Measurements from ENCODE around the gene MANSC4. TPM values are rescaled to one million over a fixed set of nuclear protein-coding genes. Genes with fewer than 3 reads are reported as not detected.

MANSC4 gene
- total and polyA plus RNA-seq, 11 donors = not detected

DNA sequence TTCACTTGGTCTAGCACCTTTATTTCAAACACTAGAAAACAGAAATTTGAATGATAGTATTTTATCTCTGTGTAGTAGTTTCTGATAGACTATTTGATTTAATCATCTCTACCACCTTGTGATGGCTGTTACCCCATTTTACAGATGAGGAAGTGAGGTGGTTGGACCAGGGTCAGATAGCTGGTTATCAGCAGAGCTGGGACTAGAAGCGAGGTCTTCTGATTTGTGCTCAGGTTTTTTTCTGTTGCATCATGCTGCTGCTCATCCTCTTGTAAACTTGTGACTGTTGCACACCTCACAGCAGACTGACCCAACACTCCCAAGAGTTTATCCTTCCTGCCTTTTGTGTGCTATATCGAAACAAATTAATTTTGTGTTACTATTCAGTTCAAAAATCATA is 10.1 kb upstream of the MANSC4 start:
- DNase-seq (no peak), ATAC-seq (no peak)
- 92 to 97% (median 96%) methylated on average over 2 of the region's 2 CpGs for whole genome bisulfite sequencing, 4 donors
- intact Hi-C loops (cut with DNase I) = no loop called here
- TF ChIP-seq POLR2A (IDR thresholded peaks at IDR 0.05) = no peak
- TF ChIP-seq, protein P1, sequence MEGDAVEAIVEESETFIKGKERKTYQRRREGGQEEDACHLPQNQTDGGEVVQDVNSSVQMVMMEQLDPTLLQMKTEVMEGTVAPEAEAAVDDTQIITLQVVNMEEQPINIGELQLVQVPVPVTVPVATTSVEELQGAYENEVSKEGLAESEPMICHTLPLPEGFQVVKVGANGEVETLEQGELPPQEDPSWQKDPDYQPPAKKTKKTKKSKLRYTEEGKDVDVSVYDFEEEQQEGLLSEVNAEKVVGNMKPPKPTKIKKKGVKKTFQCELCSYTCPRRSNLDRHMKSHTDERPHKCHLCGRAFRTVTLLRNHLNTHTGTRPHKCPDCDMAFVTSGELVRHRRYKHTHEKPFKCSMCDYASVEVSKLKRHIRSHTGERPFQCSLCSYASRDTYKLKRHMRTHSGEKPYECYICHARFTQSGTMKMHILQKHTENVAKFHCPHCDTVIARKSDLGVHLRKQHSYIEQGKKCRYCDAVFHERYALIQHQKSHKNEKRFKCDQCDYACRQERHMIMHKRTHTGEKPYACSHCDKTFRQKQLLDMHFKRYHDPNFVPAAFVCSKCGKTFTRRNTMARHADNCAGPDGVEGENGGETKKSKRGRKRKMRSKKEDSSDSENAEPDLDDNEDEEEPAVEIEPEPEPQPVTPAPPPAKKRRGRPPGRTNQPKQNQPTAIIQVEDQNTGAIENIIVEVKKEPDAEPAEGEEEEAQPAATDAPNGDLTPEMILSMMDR (IDR thresholded peaks at IDR 0.05) = no peak
- H3K4me3 ChIP-seq = no peak overlapping the region
- H3K27ac ChIP-seq = peak overlapping the region in 1 of 12 donors; percentile 18
- peaks cover 0 to 49% (median 41%) of the 10 kb centered on the region in 9 donors for H3K36me3 ChIP-seq
- no peaks in the 10 kb centered on the region for H3K27me3 ChIP-seq
- H3K4me1 ChIP-seq = peaks cover 0 to 13% (median 0%) of the 10 kb centered on the region in 12 donors
- H3K9me3 ChIP-seq = no peaks in the 10 kb centered on the region

DNA sequence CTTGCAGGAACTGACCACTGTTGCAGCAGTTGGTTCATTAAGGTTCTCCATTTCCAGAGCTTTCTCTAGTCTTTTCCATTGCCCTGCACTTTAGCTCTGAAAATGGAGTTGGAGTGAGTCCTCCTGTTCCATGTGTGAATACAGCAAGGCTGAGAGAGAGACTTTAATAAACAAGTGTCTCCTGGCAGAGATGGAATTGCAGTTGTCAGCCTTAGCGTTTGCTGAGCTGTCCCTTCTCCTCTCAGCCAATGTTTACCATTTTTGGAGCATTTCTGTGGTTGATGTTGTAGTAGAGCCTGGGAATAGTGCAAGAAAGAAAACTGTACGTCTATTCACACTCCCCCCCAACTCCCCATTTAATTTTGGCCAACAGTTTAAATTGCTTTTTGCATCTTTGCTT is 7.5 kb upstream of the MANSC4 start:
- intact Hi-C loops (cut with DNase I) = loop anchor here in 1 of 10 donors (10.0 kb wide), 1 partner anchor 63 kb away; no protein-coding TSS in a partner anchor
- peaks cover 0 to 30% (median 0%) of the 10 kb centered on the region in 12 donors for H3K4me1 ChIP-seq
- 63 to 72% (median 67%) methylated on average over 2 of the region's 2 CpGs for WGBS, 4 donors
- no peak for ATAC-seq
- no peak for DNase-seq
- no peaks in the 10 kb centered on the region for H3K27me3 ChIP-seq
- no peak overlapping the region for H3K4me3 ChIP-seq
- peaks cover 0 to 28% (median 16%) of the 10 kb centered on the region in 9 donors for H3K36me3 ChIP-seq
- peak overlapping the region in 1 of 12 donors; percentile 41 for H3K27ac ChIP-seq
- no peaks in the 10 kb centered on the region for H3K9me3 ChIP-seq
- TF ChIP-seq POLR2A (IDR thresholded peaks at IDR 0.05) = no peak
- TF ChIP-seq, protein P1 (IDR thresholded peaks at IDR 0.05) = no peak

DNA sequence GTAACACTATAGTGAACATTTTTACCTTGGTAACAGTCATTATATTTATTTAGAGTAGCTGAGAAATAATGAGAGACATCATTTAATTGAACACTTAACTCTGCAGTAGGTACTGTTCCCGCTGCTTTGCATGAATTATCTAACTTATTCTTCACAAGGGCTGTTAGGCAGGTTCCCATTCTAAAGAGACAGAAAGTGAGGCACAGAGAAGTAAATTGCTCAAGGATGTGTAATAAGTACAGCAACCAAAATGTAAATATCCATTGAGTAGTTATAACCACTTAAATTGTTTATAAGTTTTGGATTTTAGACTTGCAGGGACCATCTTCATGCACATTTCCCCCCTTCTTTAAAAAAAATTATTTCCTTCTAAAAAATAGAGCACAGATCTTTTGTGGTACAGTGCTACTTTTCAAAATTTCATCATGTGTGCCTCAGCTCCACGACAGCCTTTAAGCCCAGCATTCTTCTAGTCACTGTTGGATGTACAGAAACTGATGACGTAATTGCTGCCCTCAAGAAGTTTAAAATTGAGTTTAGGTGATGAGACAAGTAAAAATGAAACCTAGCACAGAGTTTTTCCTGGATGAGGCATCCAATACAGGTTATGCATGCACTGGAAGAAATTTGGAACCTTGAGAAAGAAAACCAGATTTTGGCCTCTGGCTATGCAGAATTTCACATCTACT is 6.0 kb upstream of the MANSC4 start:
- H3K4me3 ChIP-seq = no peak overlapping the region
- intact Hi-C loops (cut with DNase I) = loop anchor here in 1 of 10 donors (10.0 kb wide), 1 partner anchor 61 kb away; no protein-coding TSS in a partner anchor
- no peaks in the 10 kb centered on the region for H3K9me3 ChIP-seq
- ATAC-seq (no peak), DNase-seq (no peak)
- TF ChIP-seq POLR2A (IDR thresholded peaks at IDR 0.05) = no peak
- TF ChIP-seq, protein P1 (IDR thresholded peaks at IDR 0.05) = no peak
- 79 to 87% (median 86%) methylated on average over 3 of the region's 3 CpGs for WGBS, 4 donors
- H3K27me3 ChIP-seq = no peaks in the 10 kb centered on the region
- peaks cover 0 to 44% (median 13%) of the 10 kb centered on the region in 12 donors for H3K4me1 ChIP-seq
- H3K36me3 ChIP-seq = peaks cover 0 to 17% (median 3%) of the 10 kb centered on the region in 9 donors
- no peak overlapping the region for H3K27ac ChIP-seq

DNA sequence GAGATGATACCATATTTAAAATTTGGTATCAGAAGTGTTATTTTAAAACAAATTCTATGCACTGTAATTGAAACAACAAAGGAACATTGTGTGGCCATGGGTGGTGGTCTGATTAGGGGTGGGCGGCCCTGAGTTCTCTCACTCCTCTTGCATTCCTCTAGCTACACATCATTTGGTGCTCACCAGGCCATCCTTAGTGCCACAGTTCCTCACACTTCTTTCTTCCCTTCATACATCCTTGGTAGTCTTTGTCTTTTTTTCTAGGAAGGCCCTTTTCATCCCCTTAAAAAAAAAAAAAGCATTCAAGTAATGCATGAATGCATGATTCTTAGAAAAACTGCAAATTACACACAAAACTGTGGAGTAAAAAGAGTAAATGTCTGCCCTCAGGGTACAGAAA is 2.4 kb upstream of the MANSC4 start:
- no peaks in the 10 kb centered on the region for H3K9me3 ChIP-seq
- TF ChIP-seq, protein P1 (IDR thresholded peaks at IDR 0.05) = no peak
- TF ChIP-seq POLR2A (IDR thresholded peaks at IDR 0.05) = no peak
- WGBS, 4 donors = 91 to 97% (median 93%) methylated on average over 1 of the region's 1 CpG
- H3K27ac ChIP-seq = no peak overlapping the region
- no peak overlapping the region for H3K4me3 ChIP-seq
- DNase-seq (no peak), ATAC-seq (no peak)
- peaks cover 0 to 10% (median 0%) of the 10 kb centered on the region in 9 donors for H3K36me3 ChIP-seq
- peaks cover 0 to 49% (median 21%) of the 10 kb centered on the region in 12 donors for H3K4me1 ChIP-seq
- H3K27me3 ChIP-seq = no peaks in the 10 kb centered on the region
- intact Hi-C loops (cut with DNase I) = loop anchor here in 2 of 10 donors (1.0 to 10.0 kb wide), 3 partner anchors 15 to 70 kb away; partner anchors contain the start of gene MRPS35 (in 1 of the 2)

All from heart left ventricle (tissue), 16 donors.